Aorta (tissue), 5 donors: ENCODE measurements around the gene CILP. TPM values are rescaled to one million over a fixed set of nuclear protein-coding genes. Genes with fewer than 3 reads are reported as not detected.

Experiments
- ATAC-seq: fragments of 200-7000 bp; cut with Tn5 transposase; one replicate; pipeline ENCODE4 v1.9.1; 2022; ENCODE audit warnings: moderate library complexity; ENCODE audit not compliant: low FRiP score
- DNase-seq, 2 donors: peaks; one replicate each; pipeline ENCODE4 v3.0.0-alpha.2; 2020
- H3K27ac ChIP-seq, 2 donors: one replicate each; pipeline ENCODE4 v1.5.1; 2013; ENCODE audit warnings: low read length in 2 of 2, mild to moderate bottlenecking in 2 of 2, moderate library complexity in 2 of 2, control low read depth in 1 of 2, inconsistent platforms in 1 of 2, low read depth in 1 of 2
- H3K27me3 ChIP-seq, 2 donors: one replicate each; pipeline ENCODE4 v1.6.1; 2013; ENCODE audit warnings: control low read depth in 1 of 2, low read length in 1 of 2, mild to moderate bottlenecking in 1 of 2, moderate library complexity in 1 of 2; ENCODE audit not compliant: insufficient read depth in 2 of 2, control insufficient read depth in 1 of 2
- H3K36me3 ChIP-seq, 2 donors: one replicate each; pipeline ENCODE4 v1.6.1; 2013; ENCODE audit warnings: control low read depth in 1 of 2, low read length in 1 of 2, mild to moderate bottlenecking in 1 of 2; ENCODE audit not compliant: insufficient read depth in 2 of 2, control insufficient read depth in 1 of 2
- H3K4me1 ChIP-seq, 2 donors: one replicate each; pipeline ENCODE4 v1.6.1; 2013; ENCODE audit warnings: low read length in 2 of 2, control low read depth in 1 of 2, mild to moderate bottlenecking in 1 of 2, moderate library complexity in 1 of 2; ENCODE audit not compliant: insufficient read depth in 2 of 2, control insufficient read depth in 1 of 2
- H3K4me3 ChIP-seq, 2 donors: one replicate each; pipeline ENCODE4 v1.5.1; 2013; ENCODE audit warnings: low read length in 2 of 2, control low read depth in 1 of 2, mild to moderate bottlenecking in 1 of 2
- H3K9me3 ChIP-seq: one replicate; pipeline ENCODE4 v1.6.1; 2013; ENCODE audit warnings: mild to moderate bottlenecking, low read length; ENCODE audit not compliant: control insufficient read depth
- WGBS, 2 donors: extraction: QIAGEN DNeasy Blood & Tissue Kit; methylation state at CpG; one replicate each; pipeline ENCODE4 v1.1.7; 2013; 5-methylcytosine and 5-hydroxymethylcytosine counted together
- intact Hi-C, 2 donors: fragments of 100-400 bp; cut with DNase I; formaldehyde crosslinking; loops; one replicate each; pipeline versions ENCODE4 v1.14.2 to v1.15.0; 2022
- polyA plus RNA-seq, 2 donors: library from polyadenylated mRNA; stranded (reverse); fragments of 200-250 nt; gene quantifications; one replicate each; pipeline ENCODE4 v1.2.3, GENCODE V29; 2013
- total RNA-seq, 2 donors: library from RNA; stranded (reverse); fragmentation: NEBNext Ultra II Directional; extraction: Animal tissue kit (Norgen Biotek cat#: 25700); gene quantifications; one replicate each; pipeline ENCODE4 v1.2.1, GENCODE V29; 2021
- donor health status: healthy with polysubstance abuse.
- donor health status: Bipolar disorder and iron deficiency.
- donor health status: DM: no; HTN: no; CAD: no.
- donor health status: DM: no; HTN: no; CAD: no.
- donor health status: DM: yes; HTN: yes; CAD: no.

The CILP gene
- total and polyA plus RNA-seq, 4 donors = 0.28 to 170 (median 1.7) TPM

DNA sequence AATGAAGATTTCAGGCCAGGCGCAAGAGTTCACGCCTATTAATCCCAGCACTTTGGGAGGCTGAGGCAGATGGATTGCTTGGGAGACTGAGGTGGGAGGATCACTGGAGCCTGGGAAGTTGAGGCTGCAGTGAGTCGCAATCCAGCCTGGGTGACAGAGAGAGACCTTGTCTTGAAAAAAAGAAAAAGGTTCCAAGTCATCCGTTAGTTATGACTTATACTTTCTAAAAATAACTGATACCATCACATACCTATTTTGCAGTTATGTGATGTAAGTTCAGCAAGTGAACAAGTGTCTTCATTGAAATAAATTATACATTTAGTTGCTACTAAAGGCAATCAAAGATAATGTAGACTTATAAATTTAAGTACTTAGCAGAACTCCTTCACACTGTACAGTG, 48.2 kb downstream of the CILP start:
- ATAC-seq (no peak), DNase-seq (no peak)
- H3K9me3 ChIP-seq = no peaks in the 10 kb centered on the region
- H3K36me3 ChIP-seq = peaks cover 0 to 5% of the 10 kb centered on the region in 2 donors
- 71 to 73% methylated on average over 4 of the region's 4 CpGs for WGBS, 2 donors
- no peak overlapping the region for H3K4me3 ChIP-seq
- intact Hi-C loops = no loop called here
- H3K27ac ChIP-seq = no peak overlapping the region
- H3K4me1 ChIP-seq = no peaks in the 10 kb centered on the region
- no peaks in the 10 kb centered on the region for H3K27me3 ChIP-seq

DNA sequence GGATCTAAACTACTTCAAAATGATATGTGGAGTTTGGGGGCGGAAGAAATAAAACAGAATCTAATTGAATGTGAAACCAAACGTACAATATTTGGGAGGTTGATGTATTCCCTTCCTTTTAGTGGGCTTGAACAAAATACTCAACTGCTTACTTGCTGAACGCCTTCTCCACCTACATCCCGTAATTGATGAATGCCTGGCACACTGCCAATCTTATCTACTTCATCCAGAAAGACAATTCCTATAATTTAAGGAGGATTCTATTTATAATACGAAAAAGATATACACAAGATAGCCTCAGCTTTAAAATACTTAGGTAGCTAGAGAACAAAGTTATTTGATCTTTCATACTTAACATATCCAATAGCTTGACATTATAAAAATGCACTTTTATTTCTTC, 54.6 kb downstream of the CILP start:
- H3K27ac ChIP-seq = no peak overlapping the region
- peaks cover 7 to 9% of the 10 kb centered on the region in 2 donors for H3K36me3 ChIP-seq
- H3K4me1 ChIP-seq = no peaks in the 10 kb centered on the region
- ATAC-seq (no peak), DNase-seq (no peak)
- no peak overlapping the region for H3K4me3 ChIP-seq
- no peaks in the 10 kb centered on the region for H3K27me3 ChIP-seq
- H3K9me3 ChIP-seq = no peaks in the 10 kb centered on the region
- 58 to 64% methylated on average over 5 of the region's 5 CpGs for WGBS, 2 donors
- intact Hi-C loops = no loop called here

- intact Hi-C loops = no loop called here
- ATAC-seq = no peak
- Histone ChIP-seq H3K36me3 (peaks cover 7 to 11% of the 10 kb centered on the region in 2 donors), H3K4me1 (no peaks in the 10 kb centered on the region), H3K9me3 (no peaks in the 10 kb centered on the region), H3K27ac (no peak overlapping the region), H3K27me3 (no peaks in the 10 kb centered on the region), H3K4me3 (no peak overlapping the region)
- 83 to 86% methylated on average over 6 of the region's 6 CpGs for WGBS, 2 donors
- no peak for DNase-seq
Measured at GRCh38 chr15:65154720-65155119, 56.6 kb downstream of the CILP start.

- no peak overlapping the region for H3K27ac ChIP-seq
- H3K9me3 ChIP-seq = no peaks in the 10 kb centered on the region
- ATAC-seq (no peak), DNase-seq (no peak)
- peaks cover 3 to 4% of the 10 kb centered on the region in 2 donors for H3K36me3 ChIP-seq
- no peaks in the 10 kb centered on the region for H3K27me3 ChIP-seq
- WGBS, 2 donors = 55 to 59% methylated on average over 3 of the region's 3 CpGs
- intact Hi-C loops = no loop called here
- no peak overlapping the region for H3K4me3 ChIP-seq
- no peaks in the 10 kb centered on the region for H3K4me1 ChIP-seq
Measured at GRCh38 chr15:65147902-65148301, 63.4 kb downstream of the CILP start.

GRCh38 chr15:65146438-65146837, 64.8 kb downstream of the CILP start:
- H3K36me3 ChIP-seq = peaks cover 2 to 4% of the 10 kb centered on the region in 2 donors
- no peak overlapping the region for H3K27ac ChIP-seq
- WGBS, 2 donors = 85 to 88% methylated on average over 4 of the region's 4 CpGs
- H3K4me1 ChIP-seq = no peaks in the 10 kb centered on the region
- no peak for DNase-seq
- no peaks in the 10 kb centered on the region for H3K9me3 ChIP-seq
- intact Hi-C loops = no loop called here
- H3K27me3 ChIP-seq = no peaks in the 10 kb centered on the region
- H3K4me3 ChIP-seq = no peak overlapping the region
- ATAC-seq = no peak

Other genes with a start within 250 kb of the CILP start
- gene SPG21, start 221.6 kb downstream of the CILP start, total RNA-seq = 10 to 100 TPM; 58.0 to 77.0 TPM
- 10 to 100 TPM; 54.6 to 72.6 TPM for gene SPG21, start 221.6 kb downstream of the CILP start, polyA plus RNA-seq
- 10 to 100 TPM; 11.3 to 15.2 TPM for gene MTFMT, start 181.8 kb downstream of the CILP start, total RNA-seq
- gene MTFMT, start 181.8 kb downstream of the CILP start, polyA plus RNA-seq = 10 to 100 TPM in 1 of 2 donors, 1 to 10 TPM in 1; 6.1 to 11.0 TPM
- gene SLC51B, start 166.1 kb downstream of the CILP start, total RNA-seq = not detected
- gene SLC51B, start 166.1 kb downstream of the CILP start, polyA plus RNA-seq = 10 to 100 TPM in 1 of 2 donors, not detected in 1; 31.4 TPM
- gene RASL12, start 143.5 kb downstream of the CILP start, total RNA-seq = 100 to 1,000 TPM in 1 of 2 donors, 10 to 100 TPM in 1; 86.9 to 171 TPM
- 10 to 100 TPM; 51.3 to 82.1 TPM for gene RASL12, start 143.5 kb downstream of the CILP start, polyA plus RNA-seq
- gene KBTBD13, start 134.7 kb downstream of the CILP start, total RNA-seq = 1 to 10 TPM; 1.5 TPM
- gene KBTBD13, start 134.7 kb downstream of the CILP start, polyA plus RNA-seq = under 1 TPM; 0.05 to 0.25 TPM
- 10 to 100 TPM in 1 of 2 donors, 1 to 10 TPM in 1; 5.4 to 10.3 TPM for gene UBAP1L, start 96.3 kb downstream of the CILP start, total RNA-seq
- 1 to 10 TPM in 1 of 2 donors, under 1 TPM in 1; 0.88 to 8.6 TPM for gene UBAP1L, start 96.3 kb downstream of the CILP start, polyA plus RNA-seq
- 10 to 100 TPM; 18.3 to 34.0 TPM for gene PDCD7, start 77.7 kb downstream of the CILP start, total RNA-seq
- gene PDCD7, start 77.7 kb downstream of the CILP start, polyA plus RNA-seq = 10 to 100 TPM; 11.1 to 13.8 TPM
- gene CLPX, start 26.1 kb downstream of the CILP start, total RNA-seq = 10 to 100 TPM; 33.4 to 43.9 TPM
- 10 to 100 TPM; 11.0 to 19.8 TPM for gene CLPX, start 26.1 kb downstream of the CILP start, polyA plus RNA-seq
- 10 to 100 TPM in 1 of 2 donors, 1 to 10 TPM in 1; 6.9 to 11.5 TPM for gene PARP16, start 75.4 kb upstream of the CILP start, total RNA-seq
- gene PARP16, start 75.4 kb upstream of the CILP start, polyA plus RNA-seq = 1 to 10 TPM; 5.3 to 5.7 TPM
- not detected for gene RNU5A-1, start 84.6 kb upstream of the CILP start, total RNA-seq
- gene RNU5A-1, start 84.6 kb upstream of the CILP start, polyA plus RNA-seq = not detected
- 10 to 100 TPM; 18.7 to 40.6 TPM for gene RNU5B-1, start 93.2 kb upstream of the CILP start, total RNA-seq
- gene RNU5B-1, start 93.2 kb upstream of the CILP start, polyA plus RNA-seq = not detected
- not detected for gene IGDCC3, start 166.5 kb upstream of the CILP start, total RNA-seq
- gene IGDCC3, start 166.5 kb upstream of the CILP start, polyA plus RNA-seq = not detected
- 10 to 100 TPM in 1 of 2 donors, under 1 TPM in 1; 0.45 to 14.2 TPM for gene IGDCC4, start 211.5 kb upstream of the CILP start, total RNA-seq
- gene IGDCC4, start 211.5 kb upstream of the CILP start, polyA plus RNA-seq = not detected